Raji (cell line): ENCODE results near the gene PRKCH.

Experiments used
- POLR2A ChIP-seq: IDR thresholded peaks from 2 replicates; pipeline ENCODE4 v1.6.1; 2011; ENCODE audit warnings: low read depth, low read length, control low read depth; ENCODE audit not compliant: insufficient read depth

The PRKCH gene

GRCh38 chr14:61570549-61571290 lies 249.3 kb downstream of the PRKCH start:
- no peak for TF ChIP-seq POLR2A

DNA sequence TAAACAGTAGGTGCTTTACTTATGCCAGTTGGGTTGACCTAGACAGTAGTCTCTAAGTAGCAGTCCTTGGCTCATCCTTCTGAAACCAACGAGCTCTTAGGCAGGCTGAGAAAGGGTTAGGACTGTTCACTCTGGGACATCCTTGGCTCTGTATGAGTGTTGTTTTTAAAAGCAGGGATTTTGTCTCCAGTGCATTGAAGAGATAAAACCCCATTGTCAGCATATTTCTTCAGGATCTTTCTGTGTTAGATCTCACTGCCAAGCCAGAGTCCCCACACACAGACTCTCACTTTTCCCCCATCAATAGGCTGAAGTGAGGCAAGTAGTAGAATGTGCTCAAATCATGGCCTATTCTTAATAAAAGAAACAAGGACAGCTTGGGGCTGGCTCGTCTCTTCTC lies 250.5 kb downstream of the PRKCH start:
- no peak for TF ChIP-seq POLR2A

DNA sequence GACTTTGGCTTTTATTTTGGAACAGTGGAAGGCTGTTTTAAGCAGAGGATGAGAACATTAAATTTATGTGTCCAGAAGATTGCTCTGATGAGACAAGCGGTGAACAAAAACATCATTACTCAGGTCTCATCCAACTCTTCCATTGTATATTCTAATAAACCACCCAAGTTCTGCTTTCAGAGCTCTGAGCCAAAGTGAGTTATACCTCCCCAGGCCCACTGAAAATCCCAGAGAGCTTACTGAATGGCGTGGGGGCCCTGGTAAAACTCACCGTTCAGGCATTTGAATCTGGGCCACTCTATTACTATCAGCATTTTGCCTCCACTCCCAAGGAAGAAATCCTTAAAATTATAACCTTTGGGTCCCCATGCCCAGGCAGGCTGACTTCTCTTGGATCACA lies 251.9 kb downstream of the PRKCH start:
- TF ChIP-seq POLR2A: no peak

GRCh38 chr14:61573748-61574513 lies 252.6 kb downstream of the PRKCH start:
- no peak for TF ChIP-seq POLR2A

DNA sequence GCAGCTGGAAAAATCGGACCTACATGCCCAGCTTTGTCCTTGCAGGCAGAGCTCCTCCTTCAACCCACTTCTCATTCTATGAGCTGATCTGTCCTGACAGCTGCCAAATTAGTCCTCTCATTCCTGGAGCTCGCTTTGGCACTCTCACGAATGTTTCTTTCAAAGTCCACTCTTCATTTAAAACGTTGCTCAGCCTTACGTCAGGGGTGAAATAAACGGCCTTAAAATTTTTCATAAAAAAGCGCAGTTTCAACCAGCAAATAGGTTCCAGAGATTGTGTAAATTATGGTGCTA lies 253.1 kb downstream of the PRKCH start:
- TF ChIP-seq POLR2A: no peak

- no peak for TF ChIP-seq POLR2A
Measured at GRCh38 chr14:61575126-61575525, 253.7 kb downstream of the PRKCH start.

- no peak for TF ChIP-seq POLR2A
Measured at GRCh38 chr14:61575551-61576150, 254.3 kb downstream of the PRKCH start.

- no peak for TF ChIP-seq POLR2A
Measured at GRCh38 chr14:61577506-61577931, 256.1 kb downstream of the PRKCH start.

DNA sequence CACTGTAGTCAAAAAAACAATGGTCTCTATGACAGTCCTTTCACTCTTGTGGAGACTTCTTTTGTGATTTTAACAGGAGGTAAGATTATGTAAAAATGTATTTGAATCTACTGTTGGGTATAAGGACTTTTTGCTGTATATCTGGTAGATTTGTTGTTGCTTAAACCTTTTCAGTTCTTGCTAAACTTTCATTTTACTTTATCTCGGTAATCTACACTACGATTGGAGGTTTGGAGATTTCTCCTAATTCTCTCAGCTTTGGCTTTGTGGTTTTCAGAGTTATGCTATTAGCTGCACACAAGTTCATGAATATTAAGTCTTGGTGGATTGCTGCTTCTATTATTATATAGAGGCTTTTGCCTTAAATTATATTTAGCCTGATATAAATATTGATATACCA lies 257.4 kb downstream of the PRKCH start:
- TF ChIP-seq POLR2A: no peak

GRCh38 chr14:61581340-61581739 lies 260.0 kb downstream of the PRKCH start:
- no peak for TF ChIP-seq POLR2A

DNA sequence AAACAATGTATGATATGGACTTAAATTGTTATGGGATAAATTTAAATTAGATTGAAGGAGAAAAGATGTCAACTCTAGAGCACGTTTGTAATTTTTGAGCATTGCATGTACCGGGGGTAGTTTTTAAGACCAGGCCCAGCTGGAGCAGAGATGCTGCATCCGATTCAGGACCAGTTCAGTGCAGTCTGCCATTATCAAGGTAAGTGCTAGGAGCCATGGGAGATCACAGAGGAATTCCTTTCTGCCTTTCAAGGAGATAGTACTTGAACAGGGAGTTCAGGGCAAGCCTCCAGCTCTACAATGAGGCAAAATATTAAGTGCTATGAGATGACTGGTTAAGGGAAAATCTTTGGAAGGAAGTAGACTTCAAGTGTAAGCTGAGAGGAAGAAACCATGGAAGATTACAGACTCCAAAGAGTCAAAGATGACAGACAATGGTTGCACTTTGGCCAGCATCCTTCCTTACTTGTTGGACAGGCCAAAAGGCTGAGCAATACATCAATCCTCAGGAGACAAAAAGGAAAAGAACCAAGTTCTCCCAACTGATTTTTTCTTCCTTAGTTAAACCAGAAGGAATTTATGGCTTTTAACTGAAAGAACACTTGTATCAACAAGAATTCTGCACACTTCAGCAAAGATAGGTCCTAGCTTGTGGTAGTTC lies 260.7 kb downstream of the PRKCH start:
- no peak for TF ChIP-seq POLR2A

GRCh38 chr14:61582815-61583214 lies 261.4 kb downstream of the PRKCH start:
- no peak for TF ChIP-seq POLR2A

GRCh38 chr14:61584331-61584741 lies 263.0 kb downstream of the PRKCH start:
- no peak for TF ChIP-seq POLR2A

- TF ChIP-seq POLR2A: no peak
Measured at GRCh38 chr14:61585598-61586543, 264.5 kb downstream of the PRKCH start.
